GM19099 (cell line): ENCODE results near the gene NRXN3.

Experiments
- POLR2A ChIP-seq: IDR thresholded peaks from 3 replicates; pipeline ENCODE4 v1.6.1; 2011; ENCODE audit warnings: low read depth; ENCODE audit not compliant: insufficient read length; ENCODE audit errors: extremely low read depth

Gene NRXN3

DNA sequence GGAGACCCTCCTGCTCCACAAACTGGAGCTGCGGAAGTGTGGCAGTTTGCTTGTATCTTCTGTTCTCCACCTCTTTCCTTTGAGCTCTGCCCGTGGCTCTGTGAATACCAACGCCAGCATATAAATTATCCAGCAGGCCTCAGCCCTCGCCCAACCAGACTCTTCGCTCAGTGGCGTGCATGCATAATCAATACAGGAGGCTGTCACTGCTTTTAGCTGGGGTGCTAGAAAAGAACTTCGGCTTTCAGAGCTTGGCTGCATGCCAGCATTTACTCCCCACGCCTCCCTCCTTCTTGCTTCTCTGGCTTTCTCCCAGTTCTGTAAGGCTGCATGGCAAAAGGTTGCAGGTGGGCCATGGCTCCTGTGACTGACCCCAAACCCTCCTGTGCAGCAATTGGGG lies 26.9 kb downstream of the NRXN3 start:
- TF ChIP-seq POLR2A = no peak

DNA sequence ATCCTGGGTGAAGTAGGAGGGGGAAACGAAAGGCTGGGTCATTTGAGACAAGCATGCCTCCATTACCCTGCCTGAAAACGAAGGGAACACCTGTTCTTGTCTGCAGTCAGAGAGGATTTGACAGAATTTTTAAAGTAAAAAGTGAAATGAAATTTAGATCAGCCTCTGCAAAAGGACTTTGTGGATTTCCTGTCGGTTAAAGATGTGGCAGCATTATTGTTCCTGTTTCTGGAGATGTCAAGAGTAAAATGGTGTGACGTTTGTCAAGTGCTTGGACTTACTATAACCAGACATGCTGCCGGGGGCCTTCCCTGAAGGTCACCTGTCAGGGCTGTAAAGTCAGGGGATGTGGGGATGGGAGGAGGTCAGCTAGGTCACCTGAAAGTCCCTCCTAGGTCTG lies 32.0 kb downstream of the NRXN3 start:
- TF ChIP-seq POLR2A = no peak

DNA sequence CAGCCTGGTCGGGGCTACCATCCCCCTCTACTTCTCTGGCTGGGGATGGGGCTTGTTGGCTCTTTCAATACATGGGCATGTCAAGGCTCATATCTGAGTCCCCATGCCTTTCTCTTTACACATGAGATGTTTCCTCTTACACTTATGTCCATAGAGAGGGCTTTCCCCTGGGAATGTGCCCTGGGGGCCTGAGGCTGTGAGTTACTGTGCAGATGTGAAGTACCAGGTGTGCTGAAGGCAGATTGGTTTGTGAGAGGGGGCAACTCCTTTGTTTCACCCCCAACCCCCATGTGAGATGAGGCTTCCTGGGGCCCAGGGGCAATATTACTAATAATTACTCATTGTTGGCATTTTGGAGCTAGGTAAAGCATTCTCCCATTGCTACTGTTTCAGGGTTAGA lies 32.8 kb downstream of the NRXN3 start:
- no peak for TF ChIP-seq POLR2A

DNA sequence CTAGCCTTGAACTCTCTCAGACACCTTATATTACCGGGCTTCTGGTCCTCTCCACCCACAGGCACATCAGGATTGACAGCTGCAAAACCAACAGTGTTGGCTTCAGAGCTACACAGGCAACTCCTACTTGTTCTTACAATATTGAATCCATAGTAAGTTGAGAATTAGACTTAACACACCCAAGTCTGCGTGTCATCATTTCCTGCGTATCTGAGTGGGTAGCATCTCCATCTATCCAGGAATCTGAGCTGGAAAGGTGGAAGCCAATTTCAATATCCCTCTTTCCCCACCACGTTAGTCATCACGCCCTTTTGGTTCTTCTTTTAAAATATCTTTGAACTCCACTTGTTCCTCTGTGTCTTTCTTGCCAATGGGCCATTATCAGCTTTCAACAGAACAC lies 37.2 kb downstream of the NRXN3 start:
- no peak for TF ChIP-seq POLR2A

DNA sequence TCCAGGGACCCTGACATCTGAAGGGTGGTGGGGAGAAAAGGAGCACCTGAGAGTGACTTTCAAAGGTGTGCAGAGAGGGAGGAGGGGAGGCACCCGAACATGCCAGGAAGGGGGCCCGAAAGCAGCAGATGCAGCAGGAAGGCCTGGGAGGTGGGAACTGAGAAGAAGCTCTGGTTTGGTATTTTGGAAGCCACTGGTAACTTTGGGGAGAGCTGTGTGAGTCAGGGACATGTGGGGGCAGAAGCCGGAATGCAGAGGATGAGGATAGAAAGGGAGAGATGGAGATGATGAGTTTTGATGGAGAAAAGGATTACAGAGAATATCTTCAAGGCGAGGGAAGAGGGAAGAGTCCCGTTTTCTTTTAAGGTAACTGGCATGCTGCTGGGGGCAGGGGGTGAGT lies 50.1 kb downstream of the NRXN3 start:
- no peak for TF ChIP-seq POLR2A

DNA sequence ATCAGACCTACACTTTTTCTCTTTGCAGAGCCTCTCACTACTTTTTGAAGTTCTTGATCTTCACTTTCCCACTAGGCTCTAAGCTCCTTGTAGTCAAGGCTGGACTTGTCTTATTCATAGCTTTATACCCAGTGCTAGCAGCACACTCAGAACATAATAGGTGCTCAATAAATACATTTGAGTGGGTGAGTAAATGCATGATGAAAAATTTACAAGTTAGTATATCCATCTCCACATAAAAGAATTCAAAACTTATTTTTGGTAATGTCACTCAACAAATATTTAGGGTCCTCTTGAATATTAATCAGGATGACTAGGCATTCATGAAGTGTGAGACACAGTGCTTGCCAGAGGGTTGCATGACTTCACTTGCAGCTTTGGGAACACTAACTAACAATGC lies 52.6 kb downstream of the NRXN3 start:
- no peak for TF ChIP-seq POLR2A

DNA sequence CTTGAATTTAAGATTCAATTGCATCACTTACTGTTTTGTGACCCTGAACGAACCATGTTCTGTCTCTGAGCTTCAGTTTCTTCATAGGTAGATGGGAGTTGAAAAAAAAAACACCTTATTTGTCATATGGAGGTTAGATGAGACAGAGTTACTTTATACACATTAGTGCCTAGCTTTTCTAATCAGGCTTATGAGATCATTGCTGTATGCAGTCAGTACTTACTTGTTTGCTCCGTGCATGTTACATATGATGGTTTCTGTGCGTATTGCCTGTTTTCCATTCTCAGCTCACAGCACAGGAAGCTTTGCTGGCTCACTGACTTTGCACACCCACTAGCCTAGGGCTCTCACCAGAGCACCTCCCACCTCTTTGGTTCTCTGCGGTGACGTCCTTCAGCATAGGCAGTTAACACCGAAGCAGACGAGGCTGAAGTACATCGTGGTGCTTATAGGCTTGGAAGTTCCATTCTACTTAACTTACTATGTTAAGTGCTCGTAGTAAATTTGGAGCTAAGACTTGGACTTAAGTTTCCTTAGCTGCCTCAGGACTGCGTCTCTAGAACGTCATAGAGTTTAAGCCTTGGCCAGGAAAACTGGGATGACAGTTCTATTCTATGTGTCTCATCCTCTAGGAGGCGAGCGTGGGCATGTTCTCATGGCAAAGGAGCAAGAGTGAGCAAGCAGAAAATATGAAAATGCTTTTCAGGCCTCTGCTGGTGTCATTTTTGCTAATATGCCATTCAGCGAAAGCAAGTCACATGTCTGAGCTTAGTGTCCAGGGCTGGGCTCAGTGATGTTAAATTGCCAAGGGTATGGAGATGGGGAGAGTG lies 57.3 kb downstream of the NRXN3 start:
- TF ChIP-seq POLR2A = no peak

DNA sequence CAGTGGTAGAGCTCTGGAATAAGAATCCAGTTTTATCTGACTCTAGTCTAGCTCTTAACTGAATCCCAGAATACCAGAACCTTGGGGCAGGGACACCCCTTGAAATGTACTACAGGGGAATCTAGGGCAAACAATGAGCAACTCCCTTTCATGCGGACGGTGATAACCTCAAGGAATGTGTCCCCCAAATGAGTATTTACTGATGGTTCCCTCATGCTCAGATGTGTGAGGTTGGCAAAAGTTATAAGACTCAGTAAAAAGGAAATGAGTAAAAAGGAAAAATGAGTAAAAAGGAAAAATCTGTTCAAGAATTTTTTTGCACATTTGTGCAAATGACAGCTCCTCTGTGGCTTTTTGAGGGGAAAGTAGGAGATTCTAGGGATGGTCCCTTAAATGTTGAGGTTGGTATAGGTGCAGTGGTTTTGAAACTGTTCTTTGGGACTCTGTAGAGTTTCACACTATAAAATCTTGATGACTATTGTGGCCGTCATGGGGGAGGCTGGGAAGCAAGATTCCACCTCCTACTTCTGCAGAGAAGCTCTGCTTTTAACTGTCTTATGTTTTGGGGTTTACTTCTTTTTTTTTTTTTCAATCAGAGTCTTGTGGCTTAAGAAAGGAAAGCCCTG lies 58.6 kb downstream of the NRXN3 start:
- TF ChIP-seq POLR2A = no peak

DNA sequence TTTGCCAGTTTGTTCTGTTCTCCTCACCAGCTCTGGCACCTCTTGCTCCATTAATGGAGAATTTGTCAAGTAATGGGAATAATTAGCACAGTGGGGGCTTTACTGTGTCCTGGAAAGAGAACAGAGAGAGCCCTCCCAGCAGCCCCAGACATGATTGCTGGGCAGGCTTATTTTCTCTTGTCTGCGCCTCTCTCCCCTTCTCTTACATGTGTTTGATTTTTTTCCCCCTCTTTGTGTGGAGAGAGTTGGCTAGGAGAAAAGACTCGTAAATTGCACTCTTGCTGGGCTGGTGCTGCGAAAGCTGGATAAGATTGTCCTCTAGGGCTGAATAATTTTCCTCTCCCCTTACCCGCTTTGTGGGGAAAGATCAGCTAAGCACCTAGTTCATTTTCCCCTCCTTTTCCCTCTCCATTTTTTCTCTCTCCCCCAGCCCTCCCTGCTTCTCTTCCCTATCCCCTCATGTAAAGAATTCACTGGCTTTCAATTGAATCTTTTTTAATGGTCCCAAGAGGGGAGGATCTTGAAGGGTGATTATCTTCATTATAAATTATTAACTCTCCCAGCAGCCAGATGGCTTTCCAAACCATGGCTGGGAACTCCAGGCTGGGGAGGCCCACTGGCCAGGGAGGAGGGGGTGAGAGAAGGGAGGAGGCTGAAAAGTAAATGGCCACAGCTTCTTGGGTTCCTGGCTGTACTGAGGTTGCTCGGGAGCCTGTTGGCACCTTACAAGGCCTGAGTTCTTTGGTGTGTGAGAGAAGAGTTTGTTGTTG lies 62.2 kb downstream of the NRXN3 start:
- TF ChIP-seq POLR2A = no peak

DNA sequence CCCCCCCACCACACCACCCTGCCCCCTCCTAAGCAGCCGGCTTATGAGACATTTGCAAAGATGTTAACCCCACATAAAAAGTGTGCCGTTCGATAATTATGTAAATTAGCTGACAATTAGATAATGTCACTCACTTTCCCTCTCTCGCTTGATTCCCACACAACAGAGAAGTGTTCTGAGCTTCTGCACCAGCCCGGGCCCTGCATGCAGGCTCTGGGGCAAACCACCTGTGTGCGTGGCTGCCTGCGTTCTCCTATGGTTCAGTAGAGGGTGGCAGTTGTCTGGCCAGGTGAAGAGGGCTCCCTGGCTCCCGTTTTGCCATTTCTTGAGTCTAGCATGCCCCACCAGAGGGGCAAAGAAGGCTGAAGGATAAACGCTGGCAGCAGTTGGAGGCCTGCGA lies 68.0 kb downstream of the NRXN3 start:
- TF ChIP-seq POLR2A = no peak

DNA sequence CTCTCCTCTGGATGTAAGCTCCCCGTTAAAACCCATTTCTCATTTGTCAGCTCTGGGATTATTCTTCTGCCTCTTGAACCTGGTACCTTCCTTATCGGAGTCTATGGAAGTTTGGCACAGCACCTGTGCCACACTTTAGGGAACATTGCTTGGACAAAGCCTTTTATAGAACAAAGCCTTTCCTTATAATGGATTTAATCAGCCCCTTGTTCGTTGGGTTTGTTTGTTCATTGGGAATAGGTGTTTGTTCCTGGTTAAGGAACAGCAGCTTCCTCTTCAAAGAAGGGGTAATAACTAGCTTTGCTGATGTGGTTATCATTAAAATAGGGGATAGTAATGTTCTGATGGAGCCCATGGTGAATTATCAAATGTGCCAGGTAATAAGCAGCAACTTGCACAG lies 70.4 kb downstream of the NRXN3 start:
- no peak for TF ChIP-seq POLR2A

DNA sequence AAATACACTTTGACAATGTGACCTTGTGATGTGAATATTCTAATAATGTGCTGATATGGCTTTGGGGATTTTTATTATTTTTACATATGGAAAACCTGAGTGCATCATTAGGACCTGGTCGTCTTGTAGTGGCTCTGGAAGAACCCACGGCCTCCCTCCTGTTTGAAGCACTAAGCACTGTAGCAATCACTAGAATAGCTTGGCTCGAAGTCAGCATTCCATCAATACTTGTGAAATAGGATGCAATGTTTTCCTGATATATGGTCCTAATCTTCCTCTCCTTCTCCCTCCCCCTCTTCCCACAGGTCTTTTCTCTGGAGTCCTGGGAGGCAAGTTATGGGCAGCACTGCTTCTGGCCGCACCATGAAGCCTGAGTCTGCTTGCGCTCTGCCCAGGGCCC lies 71.9 kb downstream of the NRXN3 start:
- no peak for TF ChIP-seq POLR2A

DNA sequence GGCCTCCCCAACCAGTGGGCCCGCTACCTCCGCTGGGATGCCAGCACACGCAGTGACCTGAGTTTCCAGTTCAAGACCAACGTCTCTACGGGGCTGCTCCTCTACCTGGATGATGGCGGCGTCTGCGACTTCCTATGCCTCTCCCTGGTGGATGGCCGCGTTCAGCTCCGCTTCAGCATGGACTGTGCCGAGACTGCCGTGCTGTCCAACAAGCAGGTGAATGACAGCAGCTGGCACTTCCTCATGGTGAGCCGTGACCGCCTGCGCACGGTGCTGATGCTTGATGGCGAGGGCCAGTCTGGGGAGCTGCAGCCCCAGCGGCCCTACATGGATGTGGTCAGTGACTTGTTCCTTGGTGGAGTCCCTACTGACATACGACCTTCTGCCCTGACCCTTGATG lies 73.0 kb downstream of the NRXN3 start:
- TF ChIP-seq POLR2A = no peak

DNA sequence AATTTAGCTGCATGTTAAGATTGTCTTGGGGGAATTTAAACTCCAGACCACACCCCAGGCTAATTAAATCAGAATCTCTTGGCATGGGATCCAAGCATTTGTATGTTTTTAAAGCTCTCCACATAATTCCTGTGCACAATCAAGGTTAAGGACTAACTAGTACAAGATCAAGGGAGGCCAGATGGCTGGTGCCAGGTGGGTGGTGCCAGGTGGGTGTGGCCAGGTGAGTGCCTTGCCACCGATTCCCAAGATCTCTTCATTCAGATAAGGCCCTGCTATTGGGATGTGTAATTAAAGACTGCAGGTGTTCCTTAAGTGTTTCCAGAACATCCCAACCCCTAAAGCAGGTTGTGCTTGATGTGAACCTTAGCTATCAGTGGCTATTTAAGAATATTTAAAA lies 75.1 kb downstream of the NRXN3 start:
- no peak for TF ChIP-seq POLR2A

DNA sequence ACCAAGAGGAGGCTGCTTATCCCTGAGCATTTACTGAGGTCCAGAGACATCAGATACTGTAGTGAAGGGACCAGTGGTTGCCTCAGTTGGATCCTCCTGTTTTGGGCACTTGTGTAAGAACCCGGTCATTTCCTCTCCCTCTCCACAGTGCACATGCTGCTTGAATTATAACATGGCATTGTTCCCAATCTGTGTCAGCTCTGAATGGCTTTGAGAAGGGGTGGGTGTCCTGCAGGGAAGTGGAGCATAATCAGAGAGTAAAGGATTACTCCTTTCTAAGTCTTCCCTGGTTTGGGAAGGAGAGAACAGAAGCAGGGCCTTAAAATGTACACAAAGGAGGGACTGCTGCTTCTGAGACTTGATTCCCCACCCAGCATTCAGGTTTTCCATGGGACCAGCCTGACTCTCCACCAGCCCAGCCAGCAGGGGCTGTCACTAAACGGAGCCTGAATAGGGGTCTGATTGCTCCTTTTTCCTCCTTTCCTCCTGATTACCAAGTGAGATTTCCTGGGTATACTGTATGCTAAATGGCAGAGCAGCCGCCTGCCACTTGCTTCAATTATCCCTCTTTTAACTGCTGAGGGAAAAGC lies 78.4 kb downstream of the NRXN3 start:
- TF ChIP-seq POLR2A = no peak
